K562 (cell line): ENCODE data around the gene ARSK. TPM values are rescaled to one million over a fixed set of nuclear protein-coding genes. Genes with fewer than 3 reads are reported as not detected.

Experiments used
- DMBX1 ChIP-seq: fragments of 250-450 bp; sonication (Bioruptor Pico); IDR thresholded peaks from 2 replicates; pipeline ENCODE4 v1.8.0; 2022; ENCODE audit warnings: inconsistent platforms, mild to moderate bottlenecking, moderate library complexity, borderline replicate concordance
- DPF2 ChIP-seq: fragments of 450-650 bp; IDR thresholded peaks from 2 replicates; pipeline ENCODE4 v1.6.1; 2016
- MGA ChIP-seq: fragments of 450-650 bp; IDR thresholded peaks from 2 replicates; pipeline ENCODE4 v1.6.1; 2016; ENCODE audit warnings: mild to moderate bottlenecking, moderate library complexity
- SMARCE1 ChIP-seq: fragments of 450-650 bp; IDR thresholded peaks from 2 replicates; pipeline ENCODE4 v1.7.1; 2016; ENCODE audit warnings: mild to moderate bottlenecking
- ZBTB33 ChIP-seq: sonication (generic); formaldehyde crosslinking; IDR thresholded peaks from 2 replicates; pipeline ENCODE4 v1.8.1; 2023; ENCODE audit warnings: mild to moderate bottlenecking, missing genetic modification reagents
- ZFP1 ChIP-seq: fragments of 450-650 bp; formaldehyde crosslinking; IDR thresholded peaks from 2 replicates; pipeline ENCODE4 v1.4.0; 2020; ENCODE audit warnings: mild to moderate bottlenecking, mixed read lengths
- ZNF174 ChIP-seq: fragments of 250-450 bp; sonication (Bioruptor Pico); IDR thresholded peaks from 2 replicates; pipeline ENCODE4 v1.4.0; 2020; ENCODE audit warnings: mild to moderate bottlenecking
- ZNF277 ChIP-seq: fragments of 250-450 bp; sonication (Bioruptor Pico); IDR thresholded peaks from 2 replicates; pipeline ENCODE4 v1.8.0; 2022; ENCODE audit warnings: inconsistent platforms, mild to moderate bottlenecking, moderate library complexity, borderline replicate concordance
- ZNF707 ChIP-seq: fragments of 250-450 bp; sonication (Bioruptor Pico); conservative IDR thresholded peaks from 2 replicates; pipeline ENCODE4 v1.8.0; 2022; ENCODE audit warnings: inconsistent platforms, mild to moderate bottlenecking, moderate library complexity
- polyA plus RNA-seq, 8 experiments: library from polyadenylated mRNA; depleted of rRNA in 4 of 8; stranded (reverse) in 5 of 8; unstranded in 3 of 8; fragments of >200 nt; fragmentation: Nextera tagmentation in 2 of 8; fragmentation: Illumina TruSeq in 1 of 8; extraction: Ambion mirVana in 2 of 8; extraction: Trizol in 1 of 8; gene quantifications; 2 replicates each; pipeline versions ENCODE4 v1.2.1 to v1.2.3, GENCODE V29; 2011 to 2014; ENCODE audit warnings: inconsistent platforms in 1 of 8, missing spikeins in 1 of 8
- total RNA-seq, 7 experiments: library from RNA; depleted of rRNA in 6 of 7; stranded (reverse); fragments of >200 nt in 6 of 7; fragmentation: Illumina TruSeq in 2 of 7; extraction: Trizol in 2 of 7; gene quantifications; 2 replicates each; pipeline versions ENCODE4 v1.2.1 to v1.2.3, GENCODE V29; 2011 to 2021; ENCODE audit warnings: low replicate concordance in 1 of 7

Gene ARSK
- total and polyA plus RNA-seq, 9 of the 15 experiments (the other 6 are each of a cell fraction or from before 2014, with no cell fraction given): 2.7 to 9.4 (median 7.1) TPM

- TF ChIP-seq MGA (0 out of 2 replicates have a peak, but pooled peaks have one; percentile 59), ZNF174 (CRISPR knock-in tag) (0 out of 2 replicates have a peak, but pooled peaks have one; percentile 49), ZNF277 (CRISPR knock-in tag) (peak; percentile 78; the same call in 1 of the 2 replicates), DPF2 (peak; percentile 44; the same call in 1 of the 2 replicates), ZBTB33 (peak; percentile 91), ZFP1 (0 out of 2 replicates have a peak, but pooled peaks have one; percentile 27), SMARCE1 (0 out of 2 replicates have a peak, but pooled peaks have one; percentile 17), DMBX1 (CRISPR knock-in tag) (0 out of 2 replicates have a peak, but pooled peaks have one; percentile 50), ZNF707 (CRISPR knock-in tag) (peak; percentile 64)
These were observed 91.3 kb downstream of the ARSK start (continued) for GRCh38 chr5:95646226-95646568.
